Choroid plexus epithelial cell (primary cell): ENCODE results near the gene RBMS1.
"Not testable (repeated sequence)": the region's sequence is repeated elsewhere in the genome, so short reads cannot be mapped to it uniquely, and the experiment has no call there.

Experiments
- DNase-seq: peaks from one replicate; pipeline ENCODE4 v3.0.0-alpha.2; 2010; ENCODE audit warnings: low read depth
- H3K4me3 ChIP-seq: 2 replicates; pipeline ENCODE4 v1.5.1; 2011; ENCODE audit warnings: low read depth, mild to moderate bottlenecking, control low read depth, low read length, moderate library complexity
- CTCF ChIP-seq: conservative IDR thresholded peaks from 2 replicates; pipeline ENCODE4 v1.5.1; 2011; ENCODE audit warnings: low read depth, mild to moderate bottlenecking, control low read depth, inconsistent platforms, low read length, moderate library complexity

The RBMS1 gene

GRCh38 chr2:160491911-160492371 lies 1.7 kb downstream of the RBMS1 start:
- peak overlapping the region; percentile 85 for H3K4me3 ChIP-seq
- DNase-seq: peak; percentile 71
- TF ChIP-seq CTCF: no peak

DNA sequence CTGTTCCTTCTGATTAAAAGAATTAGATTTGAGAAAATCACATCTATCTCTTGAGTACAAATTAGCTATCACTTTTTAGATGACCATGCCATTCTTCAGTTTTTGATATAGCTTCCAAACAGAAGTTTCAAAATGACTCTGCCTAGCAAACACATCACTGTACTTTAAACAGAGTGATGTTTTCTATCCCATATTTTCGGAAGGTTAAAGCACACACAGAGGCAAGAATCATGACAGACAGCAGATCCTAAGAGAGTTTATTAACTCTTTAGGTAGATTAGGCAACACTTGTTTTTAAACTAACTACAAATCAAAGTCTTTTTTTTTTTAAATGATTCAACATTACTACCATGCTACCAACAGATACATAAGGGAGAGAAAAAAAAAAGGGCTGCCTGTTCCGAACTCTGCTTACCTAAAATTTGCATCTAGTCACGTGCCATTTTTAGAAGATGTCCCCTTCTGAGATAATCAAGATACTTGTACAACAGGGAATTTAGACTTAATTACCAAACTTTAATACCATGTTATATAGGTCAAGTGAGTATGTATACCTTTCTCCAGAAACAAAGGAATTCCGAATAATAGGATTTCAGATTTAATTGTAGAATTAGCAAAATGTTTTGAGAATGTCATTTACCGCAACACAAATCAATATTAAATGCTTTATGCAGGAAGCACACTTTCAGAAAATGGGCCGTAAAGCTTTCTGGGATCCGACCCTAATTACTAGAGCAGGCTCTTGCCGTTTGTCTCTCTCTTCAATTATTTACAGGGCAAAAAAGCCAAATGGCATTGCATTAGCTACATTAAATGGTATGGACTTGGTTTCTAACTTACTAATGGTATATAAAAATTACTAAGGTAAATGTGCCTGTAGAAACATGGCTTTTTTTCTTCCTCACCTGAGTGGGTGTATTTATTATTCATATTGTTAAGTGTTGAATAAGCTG lies 2.6 kb downstream of the RBMS1 start:
- no peak for DNase-seq
- TF ChIP-seq CTCF: no peak
- H3K4me3 ChIP-seq: peak overlapping the region; percentile 85

DNA sequence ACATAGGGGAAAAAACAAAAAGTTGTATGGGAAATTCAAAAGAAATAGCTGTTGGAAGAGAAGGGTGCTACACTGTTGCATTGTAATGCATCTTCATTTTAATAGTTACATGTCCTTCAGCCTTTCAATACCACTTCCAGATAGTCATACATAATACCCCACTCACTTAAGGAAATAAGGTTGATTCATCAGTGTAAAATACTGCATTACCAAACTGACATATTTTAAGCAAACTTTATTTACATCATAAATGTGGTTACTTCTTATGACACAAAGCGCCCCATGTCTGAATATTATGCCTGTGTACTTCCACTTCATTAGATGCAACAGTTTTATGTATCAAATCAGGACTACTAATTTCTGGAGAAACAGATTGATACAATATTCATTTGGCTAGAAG lies 4.5 kb downstream of the RBMS1 start:
- H3K4me3 ChIP-seq: no peak overlapping the region
- TF ChIP-seq CTCF: no peak
- DNase-seq: no peak

DNA sequence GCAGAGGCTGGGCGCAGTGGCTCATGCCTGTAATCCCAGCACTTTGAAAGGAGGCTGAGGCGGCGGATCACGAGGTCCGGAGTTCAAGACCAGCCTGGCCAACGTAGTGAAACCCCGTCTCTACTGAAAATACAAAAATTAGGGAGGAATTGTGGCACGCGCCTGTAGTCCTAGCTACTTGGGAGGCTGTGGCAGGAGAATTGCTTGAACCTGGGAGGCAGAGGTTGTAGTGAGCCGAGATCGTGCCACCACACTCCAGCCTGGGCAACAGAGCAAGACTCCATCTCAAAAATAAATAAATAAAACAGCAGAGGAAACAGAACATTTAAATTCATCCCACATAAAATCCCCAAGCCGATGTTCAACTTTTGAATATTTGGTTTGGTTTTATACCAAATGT lies 5.3 kb downstream of the RBMS1 start:
- H3K4me3 ChIP-seq, DNase-seq: not testable (repeated sequence)

GRCh38 chr2:160486341-160486740 lies 7.3 kb downstream of the RBMS1 start:
- H3K4me3 ChIP-seq: no peak overlapping the region
- no peak for TF ChIP-seq CTCF
- peak; percentile 57 for DNase-seq

DNA sequence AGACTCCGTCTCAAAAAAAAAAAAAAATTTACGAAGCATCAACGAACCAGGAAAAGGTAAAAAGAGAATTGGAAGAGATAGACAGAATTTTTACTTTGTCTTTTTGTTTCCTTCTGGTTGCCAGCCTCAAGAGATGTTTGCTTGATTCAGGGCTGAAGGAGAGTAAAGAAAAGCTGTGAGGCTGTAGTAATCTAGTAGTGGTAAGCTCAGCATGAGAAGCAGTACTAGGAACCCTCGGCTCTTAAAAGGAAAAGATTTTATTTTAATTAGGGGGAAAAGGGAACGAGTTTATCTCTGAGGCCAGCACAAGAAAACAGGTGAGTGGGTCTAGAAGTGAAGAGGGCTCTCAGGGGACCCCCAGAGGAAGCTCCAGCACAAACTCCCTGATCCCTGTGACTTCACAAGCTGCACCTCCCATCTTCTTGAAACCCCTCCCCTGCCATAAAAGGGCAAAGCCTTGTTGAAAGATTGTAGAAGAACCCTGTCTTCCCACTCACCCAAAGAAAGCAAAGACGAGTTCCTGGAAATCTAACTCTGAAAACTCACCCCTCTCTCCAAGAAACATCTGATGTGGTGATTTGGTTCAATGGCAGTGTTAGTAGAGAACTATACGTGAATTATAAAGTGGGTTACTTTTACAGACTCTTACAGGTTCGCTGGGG lies 8.6 kb downstream of the RBMS1 start:
- no peak overlapping the region for H3K4me3 ChIP-seq
- no peak for TF ChIP-seq CTCF
- no peak for DNase-seq

- TF ChIP-seq CTCF: no peak
- no peak for DNase-seq
- no peak overlapping the region for H3K4me3 ChIP-seq
Observed at GRCh38 chr2:160482673-160483072, 10.9 kb downstream of the RBMS1 start.
